BE2C (cell line): Measurements from ENCODE around the gene MEF2C.
"Not testable (repeated sequence)": the region's sequence is repeated elsewhere in the genome, so short reads cannot be mapped to it uniquely, and the experiment has no call there.

Experiments
- DNase-seq: peaks from one replicate; pipeline ENCODE4 v3.0.0-alpha.2; 2020
- H3K27me3 ChIP-seq: fragments of 250-450 bp; sonication (Bioruptor Pico); 2 replicates; pipeline ENCODE4 v1.5.1; 2020; ENCODE audit warnings: mild to moderate bottlenecking
- H3K36me3 ChIP-seq: fragments of 250-450 bp; sonication (Bioruptor Pico); 2 replicates; pipeline ENCODE4 v1.5.1; 2020; ENCODE audit warnings: mild to moderate bottlenecking
- H3K4me1 ChIP-seq: fragments of 250-450 bp; sonication (Bioruptor Pico); 2 replicates; pipeline ENCODE4 v1.5.1; 2020
- H3K4me3 ChIP-seq: 2 replicates; pipeline ENCODE4 v1.5.1; 2011; ENCODE audit warnings: low read depth, low read length
- H3K9me3 ChIP-seq: fragments of 250-450 bp; sonication (Bioruptor Pico); 2 replicates; pipeline ENCODE4 v1.5.1; 2020
- TF ChIP-seq, protein P1 (sequence below): IDR thresholded peaks from 2 replicates; pipeline ENCODE4 v1.5.1; 2012; ENCODE audit warnings: mild to moderate bottlenecking, low read depth, low read length

The MEF2C gene

DNA sequence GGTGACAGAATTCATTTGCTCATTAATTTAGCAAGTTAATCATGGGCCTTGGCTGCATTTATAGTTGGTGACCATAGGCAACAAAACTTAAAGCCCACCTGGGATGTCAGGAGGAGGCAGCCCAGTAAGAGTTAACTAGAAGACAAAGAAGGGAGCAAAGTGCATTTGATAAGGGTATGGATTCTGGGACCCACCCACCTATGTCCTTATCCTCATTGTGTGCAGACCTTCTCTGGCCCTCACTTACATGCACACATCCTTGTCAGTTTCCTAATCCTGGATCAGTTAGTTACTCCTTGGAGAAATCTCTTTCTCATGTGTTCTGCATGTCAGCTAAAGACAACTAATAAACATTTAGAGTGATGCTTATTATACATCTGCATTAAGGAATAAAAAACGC lies 24.6 kb downstream of the MEF2C start:
- Histone ChIP-seq H3K4me1 (no peaks in the 10 kb centered on the region), H3K36me3 (no peaks in the 10 kb centered on the region), H3K27me3 (no peaks in the 10 kb centered on the region; the same call in 1 of the 2 replicates), H3K9me3 (no peaks in the 10 kb centered on the region), H3K4me3 (no peak overlapping the region)
- DNase-seq = no peak
- TF ChIP-seq, protein P1, sequence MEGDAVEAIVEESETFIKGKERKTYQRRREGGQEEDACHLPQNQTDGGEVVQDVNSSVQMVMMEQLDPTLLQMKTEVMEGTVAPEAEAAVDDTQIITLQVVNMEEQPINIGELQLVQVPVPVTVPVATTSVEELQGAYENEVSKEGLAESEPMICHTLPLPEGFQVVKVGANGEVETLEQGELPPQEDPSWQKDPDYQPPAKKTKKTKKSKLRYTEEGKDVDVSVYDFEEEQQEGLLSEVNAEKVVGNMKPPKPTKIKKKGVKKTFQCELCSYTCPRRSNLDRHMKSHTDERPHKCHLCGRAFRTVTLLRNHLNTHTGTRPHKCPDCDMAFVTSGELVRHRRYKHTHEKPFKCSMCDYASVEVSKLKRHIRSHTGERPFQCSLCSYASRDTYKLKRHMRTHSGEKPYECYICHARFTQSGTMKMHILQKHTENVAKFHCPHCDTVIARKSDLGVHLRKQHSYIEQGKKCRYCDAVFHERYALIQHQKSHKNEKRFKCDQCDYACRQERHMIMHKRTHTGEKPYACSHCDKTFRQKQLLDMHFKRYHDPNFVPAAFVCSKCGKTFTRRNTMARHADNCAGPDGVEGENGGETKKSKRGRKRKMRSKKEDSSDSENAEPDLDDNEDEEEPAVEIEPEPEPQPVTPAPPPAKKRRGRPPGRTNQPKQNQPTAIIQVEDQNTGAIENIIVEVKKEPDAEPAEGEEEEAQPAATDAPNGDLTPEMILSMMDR = no peak

DNA sequence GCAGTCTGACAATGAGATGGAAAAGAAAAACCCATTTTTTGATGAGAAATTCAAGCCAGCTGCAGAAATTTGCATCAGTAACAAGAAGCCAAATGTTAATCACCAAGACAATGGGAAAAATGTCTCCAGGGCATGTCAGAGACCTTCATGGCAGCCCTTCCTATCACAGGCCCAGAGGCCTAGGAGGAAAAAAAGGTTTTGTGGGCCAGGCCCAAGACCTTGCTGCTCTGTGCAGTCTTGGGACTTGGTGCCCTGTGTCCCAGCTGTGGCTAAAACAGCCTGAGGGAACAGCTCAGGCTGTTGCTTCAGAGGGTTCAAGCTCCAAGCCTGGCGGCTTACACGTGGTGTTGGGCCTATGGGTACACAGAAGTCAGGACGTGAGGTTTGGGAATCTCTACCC lies 26.6 kb downstream of the MEF2C start:
- H3K27me3 ChIP-seq, H3K4me1 ChIP-seq, H3K9me3 ChIP-seq, H3K36me3 ChIP-seq, H3K4me3 ChIP-seq, DNase-seq: not testable (repeated sequence)

DNA sequence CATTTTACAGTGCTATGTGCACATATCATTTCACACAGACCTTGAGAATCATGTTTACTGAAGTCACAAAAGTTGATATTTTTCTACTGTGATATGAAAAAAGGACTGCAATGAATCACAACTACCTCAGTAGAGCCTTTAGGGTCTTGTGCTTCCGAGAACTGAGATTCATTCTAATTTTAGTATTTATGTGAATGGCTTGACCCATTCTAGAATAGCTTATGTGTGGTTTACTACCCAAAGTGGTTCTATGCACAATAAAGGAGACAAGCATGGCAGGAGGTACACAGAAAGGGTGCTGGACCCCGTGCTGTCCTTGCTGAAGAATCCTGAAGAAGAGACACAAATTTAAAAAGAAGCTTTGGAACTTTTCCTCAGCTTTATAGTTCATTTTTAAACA lies 28.2 kb downstream of the MEF2C start:
- Histone ChIP-seq H3K36me3 (no peaks in the 10 kb centered on the region), H3K27me3 (no peaks in the 10 kb centered on the region), H3K4me1 (no peaks in the 10 kb centered on the region), H3K4me3 (no peak overlapping the region), H3K9me3 (no peaks in the 10 kb centered on the region)
- TF ChIP-seq, protein P1 = no peak
- no peak for DNase-seq

DNA sequence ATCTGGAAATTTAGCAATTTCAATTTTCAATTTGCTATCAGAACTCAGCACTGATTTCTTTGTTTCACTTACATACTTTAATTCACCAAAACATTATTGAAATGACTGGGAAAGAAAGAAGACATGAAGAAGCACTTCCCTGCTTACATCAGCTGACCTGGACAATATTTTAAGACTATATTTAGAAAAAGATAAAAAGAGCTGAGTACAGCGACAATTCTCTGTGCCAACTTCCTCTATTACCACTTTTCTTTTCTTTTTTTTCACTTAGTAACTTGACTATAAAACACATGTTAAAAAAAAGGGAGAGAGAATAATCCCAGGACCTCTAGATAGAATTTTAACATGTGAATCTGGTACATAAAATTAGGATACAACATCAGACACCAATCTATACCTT lies 35.6 kb downstream of the MEF2C start:
- Histone ChIP-seq H3K27me3 (no peaks in the 10 kb centered on the region), H3K4me1 (no peaks in the 10 kb centered on the region), H3K9me3 (no peaks in the 10 kb centered on the region), H3K36me3 (no peaks in the 10 kb centered on the region), H3K4me3 (no peak overlapping the region)
- no peak for DNase-seq
- TF ChIP-seq, protein P1 = no peak

DNA sequence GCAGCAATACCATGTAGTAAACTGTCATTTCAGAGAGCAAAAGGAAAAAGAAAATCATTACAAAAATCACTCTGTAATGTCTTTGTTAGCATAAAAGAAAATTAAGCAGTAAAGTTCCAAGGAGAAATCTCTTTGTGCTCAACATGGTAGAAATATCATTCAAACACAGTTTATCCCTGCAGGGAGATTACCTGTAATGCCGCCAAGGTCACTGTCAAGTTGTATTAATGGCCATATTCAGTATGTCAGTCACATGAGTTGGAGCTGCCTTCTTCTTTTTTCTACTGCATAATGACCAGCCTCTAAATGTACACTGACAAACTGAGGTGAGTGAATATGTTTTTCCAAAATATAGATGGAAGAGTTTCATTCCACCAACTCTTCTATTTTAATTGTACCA lies 36.5 kb downstream of the MEF2C start:
- TF ChIP-seq, protein P1 = no peak
- no peaks in the 10 kb centered on the region for H3K27me3 ChIP-seq
- no peak for DNase-seq
- H3K9me3 ChIP-seq = no peaks in the 10 kb centered on the region
- H3K4me1 ChIP-seq = no peaks in the 10 kb centered on the region
- H3K4me3 ChIP-seq = no peak overlapping the region
- H3K36me3 ChIP-seq = no peaks in the 10 kb centered on the region

DNA sequence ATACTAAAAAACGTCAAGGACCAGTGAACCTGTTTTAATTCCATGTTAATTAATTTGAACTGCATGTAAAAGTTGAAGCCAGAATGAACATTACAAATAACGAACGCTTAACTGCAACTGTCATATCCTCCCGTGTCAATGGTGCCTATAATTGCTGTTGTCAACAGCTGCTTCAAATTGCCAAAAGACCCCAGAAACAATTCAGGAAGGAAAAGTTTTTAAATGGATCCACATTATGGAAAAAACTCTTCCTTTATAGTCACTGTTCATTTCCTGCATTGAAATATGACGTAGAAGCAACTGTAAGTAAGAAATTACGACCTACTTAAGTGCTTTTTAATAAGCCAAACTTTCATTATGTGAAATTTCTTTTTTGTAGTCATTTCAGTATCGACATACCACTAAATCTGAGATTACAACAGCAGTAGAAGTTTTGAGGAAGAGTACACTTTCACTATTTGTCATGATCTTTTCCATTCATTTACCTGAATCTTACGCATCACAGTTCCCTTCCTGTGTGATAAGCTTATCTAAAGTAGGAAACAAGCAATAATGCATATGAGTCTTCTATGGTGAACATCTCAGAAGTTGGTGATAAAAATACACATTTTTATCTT lies 37.8 kb downstream of the MEF2C start:
- Histone ChIP-seq H3K4me1 (no peaks in the 10 kb centered on the region), H3K36me3 (no peaks in the 10 kb centered on the region), H3K27me3 (no peaks in the 10 kb centered on the region), H3K4me3 (no peak overlapping the region), H3K9me3 (no peaks in the 10 kb centered on the region)
- TF ChIP-seq, protein P1 = no peak
- no peak for DNase-seq

DNA sequence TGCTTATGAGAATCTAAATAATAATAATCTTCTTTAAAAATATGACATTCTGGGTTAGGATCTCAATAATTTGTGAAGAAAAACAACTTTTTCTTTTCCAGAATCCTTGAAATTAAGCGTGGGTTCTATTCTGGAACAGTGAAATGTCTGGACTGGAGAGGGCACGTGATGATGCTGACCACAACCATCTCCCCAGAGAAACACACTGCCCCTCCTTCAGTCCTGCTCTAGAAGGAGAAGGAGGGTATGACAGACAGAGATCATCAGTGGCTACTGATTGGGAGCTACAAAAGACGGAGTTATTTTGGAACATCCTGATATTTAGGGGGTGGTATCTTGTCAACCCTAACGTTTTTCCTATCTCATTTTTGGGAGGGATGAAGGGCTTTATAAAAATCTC lies 40.2 kb downstream of the MEF2C start:
- Histone ChIP-seq H3K4me1 (no peaks in the 10 kb centered on the region), H3K9me3 (no peaks in the 10 kb centered on the region), H3K27me3 (peaks cover 4% of the 10 kb centered on the region; the same call in 1 of the 2 replicates), H3K36me3 (no peaks in the 10 kb centered on the region), H3K4me3 (no peak overlapping the region)
- no peak for DNase-seq
- TF ChIP-seq, protein P1 = no peak
